Activated CD4-positive, CD25-positive, alpha-beta regulatory T cell treated with anti-CD3 and anti-CD28 coated beads, Interleukin-2, amount 50 U/mL, for 72 hours (primary cell): ENCODE results near the gene GRIK5.

Source experiments
- DNase-seq: peaks from one replicate; pipeline ENCODE4 v3.0.0; 2021

Gene GRIK5

GRCh38 chr19:42075364-42075615 lies 5.3 kb upstream of the GRIK5 start:
- DNase-seq, result no peak

GRCh38 chr19:42074513-42075363 lies 4.7 kb upstream of the GRIK5 start:
- DNase-seq, result peak; percentile 46

GRCh38 chr19:42071247-42071646 lies 1.2 kb upstream of the GRIK5 start:
- no peak for DNase-seq

- no peak for DNase-seq
These were observed 1.0 kb downstream of the GRIK5 start for GRCh38 chr19:42068756-42069571.

DNA sequence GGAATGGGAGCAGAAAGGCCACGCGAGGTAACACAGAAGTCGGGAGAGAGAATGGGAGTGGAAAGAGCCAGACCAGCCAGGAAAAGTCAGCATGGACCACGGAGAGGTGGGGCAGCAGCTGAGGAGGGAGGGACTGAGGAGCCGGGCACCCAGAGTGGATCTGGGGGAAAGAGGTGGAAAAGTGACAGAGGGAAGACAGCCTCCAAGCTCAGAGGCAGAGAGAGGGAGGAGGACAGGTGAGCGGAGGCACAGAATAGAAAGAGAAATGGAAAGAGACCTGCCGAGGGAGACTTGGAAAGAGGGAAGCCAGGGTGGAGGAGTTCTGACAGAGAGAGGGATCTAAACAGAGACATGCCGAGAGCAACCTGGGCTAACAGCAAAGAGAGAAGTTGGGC lies 1.6 kb downstream of the GRIK5 start:
- DNase-seq, result no peak

DNA sequence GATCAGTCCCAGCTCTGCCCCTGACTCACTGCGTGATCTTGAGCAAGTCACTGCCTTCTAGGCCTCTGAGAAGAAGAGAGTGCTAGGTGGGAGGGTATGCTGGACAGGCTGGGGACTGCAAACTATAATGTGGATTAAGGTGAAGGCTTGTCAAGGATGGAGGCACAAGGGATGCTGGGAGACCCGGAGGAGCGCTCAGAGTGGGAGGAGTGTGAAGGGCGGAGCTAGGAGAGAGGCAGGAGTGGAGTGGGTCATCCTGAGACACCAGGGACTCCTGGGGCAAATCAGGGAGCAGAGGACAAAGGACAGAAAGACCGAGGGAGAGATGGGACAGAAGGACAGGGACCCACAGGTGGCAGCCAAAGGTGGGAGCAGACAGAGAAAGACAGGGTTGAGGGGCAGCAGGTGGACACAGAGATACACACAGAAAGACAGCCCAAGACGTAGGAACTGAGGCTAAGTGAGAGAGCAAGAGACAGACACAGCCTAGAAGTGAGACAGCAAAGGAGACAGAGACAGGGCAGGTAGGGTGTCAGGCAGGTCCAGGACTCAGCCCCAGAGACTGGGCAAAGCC lies 2.6 kb downstream of the GRIK5 start:
- no peak for DNase-seq

DNA sequence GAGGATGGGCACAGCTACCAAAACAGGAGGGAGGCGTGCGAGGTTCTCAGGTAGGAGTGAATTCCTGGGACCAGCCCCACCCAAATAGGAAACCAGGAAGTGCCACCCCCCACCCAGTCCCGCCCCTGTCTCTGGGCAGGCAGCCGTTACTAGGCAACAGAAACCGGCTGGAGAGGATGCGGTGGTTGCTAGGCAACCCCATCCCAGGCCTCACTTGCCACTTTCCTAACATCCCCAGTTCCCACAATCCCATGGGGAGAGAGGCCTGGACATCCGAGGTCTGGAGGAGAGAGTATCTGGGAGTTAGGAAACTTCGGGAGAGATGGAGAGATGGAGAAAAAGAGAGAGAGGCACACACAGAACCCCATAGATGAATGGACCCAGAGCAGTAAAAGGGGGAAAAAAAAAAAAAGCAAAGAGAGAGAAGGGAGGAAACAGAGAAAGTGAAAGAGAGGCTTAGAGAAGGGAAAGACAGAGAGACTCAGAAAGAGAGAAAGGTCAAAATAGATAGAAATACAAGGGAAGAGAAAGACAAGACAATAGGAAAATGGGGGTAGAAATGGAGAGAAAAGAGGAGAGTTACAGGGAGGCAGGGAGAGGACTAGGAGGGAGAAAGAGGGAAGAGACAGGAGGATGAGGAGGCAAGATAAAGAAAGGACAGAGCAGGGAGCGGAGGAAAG lies 3.8 kb downstream of the GRIK5 start:
- DNase-seq, result no peak

DNA sequence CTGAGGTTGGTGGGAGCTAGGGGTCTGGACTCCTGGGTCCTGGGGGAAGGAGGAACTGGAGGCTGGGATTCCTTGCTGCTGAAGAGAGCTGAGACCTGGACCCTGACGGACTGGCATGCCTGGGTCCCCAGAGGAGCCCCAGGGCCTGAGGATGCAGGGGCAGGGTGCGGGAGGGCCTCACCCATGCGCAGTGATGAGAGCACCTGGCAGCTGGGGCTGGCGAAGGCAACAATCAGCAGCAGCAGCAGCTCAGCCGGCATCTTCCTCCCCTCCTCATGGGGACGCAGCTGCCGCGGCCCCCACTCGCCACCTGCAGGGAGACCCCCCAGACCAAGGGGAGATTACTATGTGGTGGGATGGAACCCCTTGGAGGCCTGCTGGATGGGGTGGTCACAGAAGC lies 4.5 kb downstream of the GRIK5 start:
- no peak for DNase-seq

DNA sequence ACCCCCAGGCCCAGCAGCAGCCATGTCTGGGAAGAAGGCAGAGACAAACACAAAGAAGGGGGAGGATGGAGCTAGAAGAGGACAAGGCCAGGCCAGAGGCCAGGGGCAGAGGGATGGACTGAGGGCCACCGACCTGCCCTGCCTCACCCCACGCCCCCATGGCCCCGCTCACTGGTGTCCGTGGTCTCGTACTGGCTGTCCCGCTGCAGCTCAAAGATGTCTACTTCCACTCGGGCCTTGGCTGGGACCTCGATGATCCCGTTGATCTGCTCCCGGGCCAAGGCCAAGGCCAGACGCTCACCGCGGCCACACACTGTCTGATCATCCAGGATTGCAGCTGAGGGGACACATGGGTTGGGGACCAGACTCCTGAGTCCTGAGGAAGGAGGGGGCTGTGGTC lies 5.0 kb downstream of the GRIK5 start:
- no peak for DNase-seq

DNA sequence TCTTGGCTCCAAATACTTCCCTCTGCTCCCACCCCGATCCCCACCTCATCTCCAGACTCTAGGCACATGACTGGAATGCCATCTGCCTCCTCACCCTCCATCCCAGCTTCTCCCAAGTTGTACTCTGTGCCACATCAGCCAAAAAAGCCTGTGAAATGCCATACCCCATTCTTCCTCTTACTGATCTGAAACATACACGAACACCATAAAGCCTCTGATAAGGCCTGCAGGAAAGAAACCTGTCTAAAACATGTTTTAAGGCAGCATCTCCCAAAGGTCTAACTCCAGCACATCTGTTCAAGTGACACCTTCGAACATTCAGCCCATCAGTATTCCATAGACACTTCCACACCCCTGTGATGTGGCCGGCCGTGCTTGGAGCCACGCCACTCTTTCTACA lies 5.6 kb downstream of the GRIK5 start:
- no peak for DNase-seq

DNA sequence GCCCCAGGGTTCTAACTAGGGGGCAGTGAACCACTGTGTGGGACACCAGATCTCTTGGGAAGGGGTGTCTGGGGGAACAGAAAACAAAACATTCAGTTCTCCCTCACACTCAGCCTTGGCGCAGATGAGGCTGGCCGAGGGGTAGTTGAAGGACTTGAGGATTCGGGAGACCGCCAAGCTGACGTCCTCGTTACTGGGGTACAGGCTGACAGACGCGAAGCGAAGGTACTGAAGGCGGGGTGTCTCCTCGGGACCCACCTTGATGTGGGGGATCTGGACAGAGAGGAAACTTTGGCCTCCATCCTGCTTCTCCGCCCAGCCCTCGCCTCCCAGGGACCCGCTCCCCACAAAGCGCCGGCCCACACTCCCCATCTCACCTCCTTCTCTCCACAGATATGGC lies 7.6 kb downstream of the GRIK5 start:
- DNase-seq, result no peak

DNA sequence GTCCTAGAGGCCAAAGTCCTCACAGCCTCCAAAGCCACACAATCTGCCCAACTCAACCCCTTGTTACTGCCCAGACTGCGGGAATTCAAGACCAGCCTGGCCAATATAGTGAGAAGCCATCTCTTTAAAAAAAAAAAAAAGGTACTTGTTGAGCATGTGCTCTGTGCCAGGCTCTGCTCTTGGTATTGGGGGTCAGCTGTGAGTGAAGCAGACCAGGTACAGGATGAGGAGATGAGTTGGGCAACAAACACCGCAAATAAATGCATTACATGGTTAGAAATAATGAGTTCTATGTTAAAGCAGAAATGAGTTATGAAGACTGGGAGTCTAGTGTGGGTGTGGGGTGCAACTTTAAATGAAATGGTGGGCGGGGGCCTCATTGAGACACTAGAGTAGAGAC lies 9.9 kb downstream of the GRIK5 start:
- no peak for DNase-seq

- DNase-seq, result no peak
These were observed 10.8 kb downstream of the GRIK5 start for GRCh38 chr19:42059196-42059595.

DNA sequence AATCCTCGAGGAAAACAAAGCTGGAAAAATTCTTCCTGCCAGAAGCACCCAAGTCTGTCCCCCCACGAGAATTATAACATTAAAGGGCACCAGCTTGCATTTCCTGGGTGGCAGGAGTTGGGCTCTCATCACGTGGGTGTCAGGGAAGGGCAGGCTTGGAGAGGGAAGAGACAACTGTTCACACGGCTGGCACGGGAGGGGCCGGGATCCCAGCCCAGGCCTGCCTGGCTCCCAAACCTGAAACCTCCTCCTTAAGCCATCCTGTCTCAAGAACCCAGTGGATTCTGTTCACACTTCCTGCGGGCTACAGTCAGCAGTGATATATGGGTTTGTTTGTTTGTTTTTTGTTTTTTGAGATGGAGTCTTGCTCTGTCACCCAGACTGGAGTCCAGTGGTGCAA lies 12.2 kb downstream of the GRIK5 start:
- no peak for DNase-seq

DNA sequence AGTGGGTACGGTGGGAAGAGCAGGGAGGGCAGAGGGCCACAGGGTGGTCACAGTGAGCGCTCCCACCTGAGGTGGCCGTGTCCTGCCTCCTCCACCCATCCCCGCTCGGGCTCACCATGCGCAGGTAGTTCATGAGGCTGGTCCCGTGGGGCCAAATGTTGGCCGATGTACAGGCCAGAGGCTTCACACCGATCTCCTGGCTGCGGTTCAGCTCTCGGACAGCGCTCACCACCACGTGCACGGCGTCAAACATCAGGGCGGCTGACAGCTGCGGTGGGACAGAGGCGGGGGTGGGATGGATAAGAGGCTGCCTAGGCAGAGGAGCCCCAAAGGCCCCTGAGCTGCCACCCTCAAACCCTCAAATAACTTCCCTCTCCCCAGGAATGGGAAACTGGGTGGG lies 15.8 kb downstream of the GRIK5 start:
- DNase-seq, result no peak

- no peak for DNase-seq
These were observed 16.7 kb downstream of the GRIK5 start for GRCh38 chr19:42053037-42053935.

DNA sequence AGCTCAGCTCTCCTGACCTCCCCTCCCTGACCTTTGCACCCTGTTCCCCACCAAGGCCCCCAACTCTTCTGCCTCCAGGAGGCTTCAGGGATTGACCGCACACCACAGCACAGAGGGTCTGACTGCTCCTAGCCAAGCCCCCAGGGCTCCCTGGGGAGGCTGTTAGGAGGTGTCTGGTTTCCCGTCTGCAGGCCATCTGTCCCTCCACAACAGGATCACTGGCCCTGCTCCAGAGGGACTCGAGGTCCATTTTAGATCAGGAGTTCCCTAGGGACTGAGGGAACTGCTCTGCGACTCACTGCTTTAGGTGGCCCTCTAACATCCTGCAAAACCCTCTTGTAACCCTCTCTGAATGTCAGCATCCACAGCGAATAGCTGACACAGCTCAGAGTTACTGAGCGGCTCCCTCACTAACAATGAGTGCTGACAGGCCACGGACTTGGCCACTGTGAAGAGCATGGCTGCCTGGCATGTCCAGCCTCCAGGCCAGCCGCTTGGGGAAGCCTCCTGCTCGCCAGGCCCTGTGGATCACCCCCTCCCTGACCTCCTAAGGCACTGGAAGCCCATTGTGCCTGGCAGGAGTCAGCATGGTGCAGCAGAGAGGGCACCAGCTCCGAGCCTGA lies 17.7 kb downstream of the GRIK5 start:
- no peak for DNase-seq

DNA sequence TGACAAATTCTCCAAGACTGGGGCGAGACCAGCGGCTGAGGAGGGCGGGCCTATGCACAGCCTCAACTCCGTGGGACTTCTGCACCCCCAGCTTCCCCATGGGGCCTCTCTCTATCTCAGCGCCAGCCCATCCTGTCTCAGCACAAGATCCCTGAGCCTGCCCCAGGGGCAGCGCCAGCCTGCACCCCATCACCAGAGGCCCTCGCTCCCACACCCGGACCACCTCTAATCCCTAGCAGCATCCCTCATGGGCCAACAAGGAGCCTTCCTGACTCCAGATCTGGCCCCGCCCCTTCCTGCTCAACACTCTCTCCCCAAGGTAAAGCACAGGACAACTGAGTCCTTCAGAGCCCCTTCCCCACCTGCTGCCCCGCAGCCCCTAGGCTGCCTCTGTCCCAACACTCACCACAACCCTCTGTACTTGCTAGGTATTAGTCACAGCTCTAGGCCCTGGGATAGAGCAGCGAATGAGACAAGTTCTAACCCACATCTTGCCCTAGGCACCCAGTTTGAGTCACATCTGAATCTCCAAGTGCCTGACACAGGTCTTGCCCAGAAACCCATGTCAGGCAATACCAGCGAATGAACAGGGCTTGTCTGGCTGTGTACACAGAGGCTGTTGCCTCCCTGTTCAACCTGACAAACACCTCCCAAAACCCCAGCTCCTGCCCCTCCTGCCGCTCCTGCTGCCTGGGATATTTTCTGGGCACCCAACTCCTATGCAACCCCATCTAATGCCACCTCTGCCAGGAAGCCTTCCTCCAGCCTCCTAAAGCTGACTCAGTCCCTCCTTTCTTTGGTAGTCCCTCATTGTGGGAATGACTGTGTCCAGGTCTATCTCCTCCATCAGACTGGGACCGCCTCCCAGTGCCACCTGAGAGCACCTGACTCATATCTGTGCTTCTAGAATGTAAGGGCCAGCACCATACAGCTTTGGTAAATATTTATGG lies 18.6 kb downstream of the GRIK5 start:
- no peak for DNase-seq

- no peak for DNase-seq
These were observed 21.0 kb downstream of the GRIK5 start for GRCh38 chr19:42048992-42049391.

GRCh38 chr19:42045575-42045974 lies 24.4 kb downstream of the GRIK5 start:
- no peak for DNase-seq
